Dermis microvascular lymphatic vessel endothelial cell (primary cell): ENCODE results near the gene ABCG4. TPM values are rescaled to one million over a fixed set of nuclear protein-coding genes. Genes with fewer than 3 reads are reported as not detected.

Experiments
- DNase-seq, 2 donors: peaks; one replicate each; pipeline versions ENCODE4 v3.0.0 to v3.0.0-alpha.2; 2010; ENCODE audit warnings: low read depth in 2 of 2
- total RNA-seq: library from RNA; depleted of rRNA; stranded (reverse); fragments of >200 nt; gene quantifications from 2 replicates; pipeline ENCODE4 v1.2.1, GENCODE V29; 2014

The ABCG4 gene
- total RNA-seq, 1 donor from 2014 or later = not detected

- DNase-seq = peak; percentile 70 to 89
These were observed 57.0 kb downstream of the ABCG4 start, which contains the start of gene CBL for GRCh38 chr11:119205574-119206510. Gene CBL, plus strand, starts transcription at chr11:119206339. Its CDS starts 79 bp downstream, at chr11:119206418.

GRCh38 chr11:119206511-119207414 is 57.9 kb downstream of the ABCG4 start:
- DNase-seq = peak in 1 of 2 donors; percentile 43

GRCh38 chr11:119207415-119207960 is 58.6 kb downstream of the ABCG4 start:
- DNase-seq = no peak

GRCh38 chr11:119209186-119209585 is 60.3 kb downstream of the ABCG4 start:
- DNase-seq = no peak

- no peak for DNase-seq
These were observed 61.2 kb downstream of the ABCG4 start for GRCh38 chr11:119210050-119210449.

Other genes with a start within 250 kb of the ABCG4 start
- gene BCL9L, start 223.1 kb upstream of the ABCG4 start, total RNA-seq = 4.5 and 8.2 TPM in 2 replicates
- gene UPK2, start 192.8 kb upstream of the ABCG4 start, total RNA-seq = not detected in 2 replicates
- gene FOXR1, start 177.3 kb upstream of the ABCG4 start, total RNA-seq = not detected in 2 replicates
- gene CENATAC, start 150.9 kb upstream of the ABCG4 start, total RNA-seq = 6.2 and 8.7 TPM in 2 replicates
- 458 and 629 TPM in 2 replicates for gene RPS25, start 130.7 kb upstream of the ABCG4 start, total RNA-seq
- gene TRAPPC4, start 130.3 kb upstream of the ABCG4 start, total RNA-seq = 64.7 and 74.2 TPM in 2 replicates
- gene SLC37A4, start 118.2 kb upstream of the ABCG4 start, total RNA-seq = 14.5 and 18.1 TPM in 2 replicates
- 146 and 148 TPM in 2 replicates for gene HYOU1, start 91.8 kb upstream of the ABCG4 start, total RNA-seq
- gene VPS11, start 81.2 kb upstream of the ABCG4 start, total RNA-seq = 20.0 and 34.8 TPM in 2 replicates
- 3.8 and 4.5 TPM in 2 replicates for gene HMBS, start 64.2 kb upstream of the ABCG4 start, total RNA-seq
- 10.5 and 17.6 TPM in 2 replicates for gene DPAGT1, start 47.2 kb upstream of the ABCG4 start, total RNA-seq
- gene C2CD2L, start 41.7 kb upstream of the ABCG4 start, total RNA-seq = 1.7 and 3.4 TPM in 2 replicates
- gene HINFP, start 27.5 kb upstream of the ABCG4 start, total RNA-seq = 11.3 and 16.4 TPM in 2 replicates
- gene NLRX1, start 19.7 kb downstream of the ABCG4 start, total RNA-seq = 11.0 and 16.1 TPM in 2 replicates
- gene NHERF4, start 36.4 kb downstream of the ABCG4 start, total RNA-seq = not detected in 2 replicates
- 7.4 and 9.4 TPM in 2 replicates for gene CBL, start 57.3 kb downstream of the ABCG4 start, total RNA-seq
- gene MCAM, start 168.1 kb downstream of the ABCG4 start, total RNA-seq = 133 and 200 TPM in 2 replicates
- gene RNF26, start 185.5 kb downstream of the ABCG4 start, total RNA-seq = 2.6 and 4.6 TPM in 2 replicates
- gene C1QTNF5, start 191.8 kb downstream of the ABCG4 start, total RNA-seq = 47.6 and 121 TPM in 2 replicates
- not detected in 2 replicates for gene MFRP, start 197.7 kb downstream of the ABCG4 start, total RNA-seq
- 0.13 and 0.25 TPM in 2 replicates for gene USP2, start 232.6 kb downstream of the ABCG4 start, total RNA-seq